Chondrocyte (in vitro differentiated cells): ENCODE data around the gene TMEM116. TPM values are rescaled to one million over a fixed set of nuclear protein-coding genes. Genes with fewer than 3 reads are reported as not detected.

Experiments used
- DNase-seq: peaks from one replicate; pipeline ENCODE4 v3.0.0; 2021; ENCODE audit warnings: mixed read lengths, low spot score
- H3K27ac Mint-ChIP-seq: one replicate; pipeline ENCODE4 v1.8.0; 2021; ENCODE audit warnings: mild to moderate bottlenecking, moderate library complexity, mixed read lengths; ENCODE audit not compliant: unreplicated experiment
- H3K27me3 Mint-ChIP-seq: 2 replicates; pipeline ENCODE4 v1.8.0; 2021; ENCODE audit warnings: low read depth, mixed read lengths
- H3K36me3 Mint-ChIP-seq: 2 replicates; pipeline ENCODE4 v1.8.0; 2021; ENCODE audit warnings: low read depth, mixed read lengths
- H3K4me1 Mint-ChIP-seq: 2 replicates; pipeline ENCODE4 v1.8.0; 2021; ENCODE audit warnings: low read depth, mild to moderate bottlenecking, mixed read lengths
- H3K4me3 Mint-ChIP-seq: one replicate; pipeline ENCODE4 v1.8.0; 2021; ENCODE audit warnings: mild to moderate bottlenecking, moderate library complexity, mixed read lengths; ENCODE audit not compliant: unreplicated experiment
- H3K9me3 Mint-ChIP-seq: 2 replicates; pipeline ENCODE4 v1.8.0; 2021; ENCODE audit warnings: low read depth, mixed read lengths
- CTCF ChIP-seq: fragments of 200-600 bp; sonication (generic); IDR thresholded peaks from 2 replicates; pipeline ENCODE4 v1.5.0; 2021; ENCODE audit warnings: antibody characterized with exemption, mild to moderate bottlenecking, moderate library complexity
- total RNA-seq: library from RNA; stranded (reverse); gene quantifications from 3 replicates; pipeline ENCODE4 v1.2.1, GENCODE V29; 2021

The TMEM116 gene
- total RNA-seq, 1 donor from 2014 or later, result 8.4 TPM

- H3K9me3 Mint-ChIP-seq, result no peaks in the 10 kb centered on the region
- H3K27ac Mint-ChIP-seq, result no peak overlapping the region
- no peaks in the 10 kb centered on the region for H3K27me3 Mint-ChIP-seq
- no peak overlapping the region for H3K4me3 Mint-ChIP-seq
- no peaks in the 10 kb centered on the region for H3K4me1 Mint-ChIP-seq
- no peak for TF ChIP-seq CTCF
- DNase-seq, result no peak
- H3K36me3 Mint-ChIP-seq, result peaks cover 8% of the 10 kb centered on the region
Observed at GRCh38 chr12:111993292-111994150, 19.4 kb downstream of the TMEM116 start.

GRCh38 chr12:111992464-111992863, 20.5 kb downstream of the TMEM116 start:
- Mint-ChIP-seq H3K4me1 (no peaks in the 10 kb centered on the region), H3K36me3 (peaks cover 8% of the 10 kb centered on the region), H3K4me3 (no peak overlapping the region), H3K9me3 (no peaks in the 10 kb centered on the region), H3K27ac (no peak overlapping the region), H3K27me3 (no peaks in the 10 kb centered on the region)
- DNase-seq, result no peak
- no peak for TF ChIP-seq CTCF

GRCh38 chr12:111991946-111992345, 21.0 kb downstream of the TMEM116 start:
- Mint-ChIP-seq H3K27ac (no peak overlapping the region), H3K9me3 (no peaks in the 10 kb centered on the region), H3K4me3 (no peak overlapping the region), H3K4me1 (no peaks in the 10 kb centered on the region), H3K36me3 (peaks cover 8% of the 10 kb centered on the region), H3K27me3 (no peaks in the 10 kb centered on the region)
- TF ChIP-seq CTCF, result no peak
- no peak for DNase-seq

- DNase-seq, result no peak
- H3K4me1 Mint-ChIP-seq, result no peaks in the 10 kb centered on the region
- TF ChIP-seq CTCF, result no peak
- H3K36me3 Mint-ChIP-seq, result peaks cover 8% of the 10 kb centered on the region
- no peaks in the 10 kb centered on the region for H3K27me3 Mint-ChIP-seq
- H3K27ac Mint-ChIP-seq, result no peak overlapping the region
- no peak overlapping the region for H3K4me3 Mint-ChIP-seq
- H3K9me3 Mint-ChIP-seq, result no peaks in the 10 kb centered on the region
Observed at GRCh38 chr12:111991535-111991934, 21.4 kb downstream of the TMEM116 start.

- Mint-ChIP-seq H3K9me3 (no peaks in the 10 kb centered on the region), H3K36me3 (peaks cover 5% of the 10 kb centered on the region), H3K4me3 (no peak overlapping the region), H3K4me1 (peaks cover 3% of the 10 kb centered on the region), H3K27ac (no peak overlapping the region), H3K27me3 (no peaks in the 10 kb centered on the region)
- no peak for DNase-seq
- no peak for TF ChIP-seq CTCF
Observed at GRCh38 chr12:111984820-111985219, 28.1 kb downstream of the TMEM116 start.
